Measurements from ENCODE around the gene NT5C3B. TPM values are rescaled to one million over a fixed set of nuclear protein-coding genes. Genes with fewer than 3 reads are reported as not detected.

The NT5C3B gene
- total RNA-seq, 3 donors from 2014 or later = 50.2 to 83.9 (median 60.6) TPM

GRCh38 chr17:41824086-41824485, 11.9 kb downstream of the NT5C3B start:
- intact Hi-C loops (cut with DNase I; ENCODE audit: low total_unique reads) = no loop called here
- TF ChIP-seq POLR2AphosphoS5 (IDR thresholded peaks at IDR 0.05) (no peak), CTCF (IDR thresholded peaks at IDR 0.05) (no peak), POLR2A (IDR thresholded peaks at IDR 0.05) (no peak)

GRCh38 chr17:41823580-41823979, 12.5 kb downstream of the NT5C3B start:
- H3K4me3 ChIP-seq = no peak overlapping the region
- H3K36me3 ChIP-seq = no peaks in the 10 kb centered on the region
- peak overlapping the region in 1 of 2 donors; percentile 26 for H3K27ac ChIP-seq
- no peaks in the 10 kb centered on the region for H3K4me1 ChIP-seq
- DNase-seq (ENCODE audit: low spot score in 2 of 2) = no peak
- H3K27me3 ChIP-seq = no peaks in the 10 kb centered on the region
- no peaks in the 10 kb centered on the region for H3K9me3 ChIP-seq
- intact Hi-C loops (cut with DNase I; ENCODE audit: low total_unique reads) = no loop called here
- TF ChIP-seq POLR2A (IDR thresholded peaks at IDR 0.05) (no peak), POLR2AphosphoS5 (IDR thresholded peaks at IDR 0.05) (no peak), CTCF (IDR thresholded peaks at IDR 0.05) (no peak)

More at GRCh38 chr17:41824086-41824485, 11.9 kb downstream of the NT5C3B start:
- Histone ChIP-seq H3K4me3 (no peak overlapping the region), H3K36me3 (no peaks in the 10 kb centered on the region), H3K4me1 (no peaks in the 10 kb centered on the region), H3K27me3 (no peaks in the 10 kb centered on the region), H3K27ac (peak overlapping the region in 1 of 2 donors; percentile 32), H3K9me3 (no peaks in the 10 kb centered on the region)
- DNase-seq (ENCODE audit: low spot score in 2 of 2) = no peak

- no peaks in the 10 kb centered on the region for H3K9me3 ChIP-seq
- intact Hi-C loops (cut with DNase I; ENCODE audit: low total_unique reads) = no loop called here
Measured at GRCh38 chr17:41823141-41823524, 12.9 kb downstream of the NT5C3B start.

GRCh38 chr17:41822216-41823140, 13.6 kb downstream of the NT5C3B start:
- no peaks in the 10 kb centered on the region for H3K36me3 ChIP-seq
- intact Hi-C loops (cut with DNase I; ENCODE audit: low total_unique reads) = no loop called here
- DNase-seq (ENCODE audit: low spot score in 2 of 2) = no peak

More at GRCh38 chr17:41823141-41823524, 12.9 kb downstream of the NT5C3B start:
- Histone ChIP-seq H3K36me3 (no peaks in the 10 kb centered on the region), H3K4me1 (no peaks in the 10 kb centered on the region), H3K4me3 (no peak overlapping the region), H3K27me3 (no peaks in the 10 kb centered on the region), H3K27ac (no peak overlapping the region)
- no peak for TF ChIP-seq CTCF (IDR thresholded peaks at IDR 0.05)
- TF ChIP-seq POLR2AphosphoS5 (IDR thresholded peaks at IDR 0.05) = no peak
- no peak for TF ChIP-seq POLR2A (IDR thresholded peaks at IDR 0.05)
- DNase-seq (ENCODE audit: low spot score in 2 of 2) = no peak

More at GRCh38 chr17:41822216-41823140, 13.6 kb downstream of the NT5C3B start:
- Histone ChIP-seq H3K4me3 (no peak overlapping the region), H3K4me1 (no peaks in the 10 kb centered on the region), H3K9me3 (no peaks in the 10 kb centered on the region), H3K27me3 (no peaks in the 10 kb centered on the region), H3K27ac (peak overlapping the region in 1 of 2 donors; percentile 19)
- no peak for TF ChIP-seq POLR2A (IDR thresholded peaks at IDR 0.05)
- TF ChIP-seq CTCF (IDR thresholded peaks at IDR 0.05) = no peak
- no peak for TF ChIP-seq POLR2AphosphoS5 (IDR thresholded peaks at IDR 0.05)
